Effector CD4-positive, alpha-beta T cell (primary cell): ENCODE data around the gene INPP1.
A peak's percentile ranks its signal among the peaks of the same experiment; 100 is the strongest.
"Not testable (repeated sequence)": the region's sequence is repeated elsewhere in the genome, so short reads cannot be mapped to it uniquely, and the experiment has no call there.

Source experiments
- DNase-seq: peaks from one replicate; pipeline ENCODE4 v3.0.0-alpha.2; 2020
- total RNA-seq: gene quantifications from one replicate; lab custom pipeline; 2026; lab: John Stamatoyannopoulos, UW

The INPP1 gene
- total RNA-seq = 2.6 reads per million, percentile 8 among the genes with 10 or more reads in this experiment

GRCh38 chr2:190343536-190344275 is at the start of gene INPP1:
INPP1 (plus strand) TSS chr2:190343589; CDS start chr2:190360103, 16,514 bp downstream.
- peak; percentile 6 for DNase-seq

GRCh38 chr2:190297880-190298279 is 45.5 kb upstream of the INPP1 start:
- not testable (repeated sequence) for DNase-seq

- no peak for DNase-seq
These were observed 42.4 kb upstream of the INPP1 start for GRCh38 chr2:190301032-190301431.

- no peak for DNase-seq
These were observed 41.3 kb upstream of the INPP1 start for GRCh38 chr2:190302052-190302451.

- DNase-seq = no peak
These were observed 39.7 kb upstream of the INPP1 start for GRCh38 chr2:190303647-190304046.

- DNase-seq = no peak
These were observed 39.0 kb upstream of the INPP1 start for GRCh38 chr2:190304404-190304803.

GRCh38 chr2:190308031-190308430 is 35.4 kb upstream of the INPP1 start:
- DNase-seq = no peak

GRCh38 chr2:190311893-190312634 is 31.3 kb upstream of the INPP1 start:
- DNase-seq = no peak

- not testable (repeated sequence) for DNase-seq
These were observed 30.8 kb upstream of the INPP1 start for GRCh38 chr2:190312635-190313025.

- no peak for DNase-seq
These were observed 29.5 kb upstream of the INPP1 start for GRCh38 chr2:190313880-190314279.

GRCh38 chr2:190315273-190315672 is 28.1 kb upstream of the INPP1 start:
- no peak for DNase-seq

- DNase-seq = no peak
These were observed 24.9 kb upstream of the INPP1 start for GRCh38 chr2:190318514-190318913.

- no peak for DNase-seq
These were observed 24.3 kb upstream of the INPP1 start for GRCh38 chr2:190318931-190319554.

- peak; percentile 77 for DNase-seq
These were observed 23.6 kb upstream of the INPP1 start, which contains the start of gene HIBCH for GRCh38 chr2:190319555-190320498. HIBCH (minus strand) TSS chr2:190319826; CDS start chr2:190319750, 76 bp downstream.

- no peak for DNase-seq
These were observed 22.7 kb upstream of the INPP1 start for GRCh38 chr2:190320696-190321095.

GRCh38 chr2:190323406-190323805 is 20.0 kb upstream of the INPP1 start:
- DNase-seq = no peak

GRCh38 chr2:190325588-190325987 is 17.8 kb upstream of the INPP1 start:
- DNase-seq = no peak

GRCh38 chr2:190327867-190328572 is 15.4 kb upstream of the INPP1 start:
- DNase-seq = no peak

- no peak for DNase-seq
These were observed 14.7 kb upstream of the INPP1 start for GRCh38 chr2:190328573-190329147.

GRCh38 chr2:190333395-190333794 is 10.0 kb upstream of the INPP1 start:
- no peak for DNase-seq

GRCh38 chr2:190333928-190334327 is 9.5 kb upstream of the INPP1 start:
- no peak for DNase-seq
